SK-N-MC (cell line): ENCODE data around the gene KCNQ1.

Experiments
- DNase-seq: peaks from one replicate; pipeline ENCODE4 v3.0.0-alpha.2; 2011; ENCODE audit warnings: low read depth, low spot score
- H3K27ac ChIP-seq: fragments of 200-600 bp; sonication (generic); 2 replicates; pipeline ENCODE4 v1.5.1; 2016; ENCODE audit warnings: mixed run types
- H3K36me3 ChIP-seq: fragments of 200-600 bp; sonication (generic); 2 replicates; pipeline ENCODE4 v1.6.1; 2017; ENCODE audit warnings: antibody characterized with exemption, low read length, mixed read lengths; ENCODE audit not compliant: insufficient read depth
- H3K4me3 ChIP-seq: fragments of 200-600 bp; sonication (generic); 2 replicates; pipeline ENCODE4 v1.5.1; 2016
- H3K9ac ChIP-seq: fragments of 200-600 bp; sonication (generic); 2 replicates; pipeline ENCODE4 v1.8.0; 2017; ENCODE audit warnings: mixed run types, mixed read lengths; ENCODE audit not compliant: insufficient read length
- H3K9me3 ChIP-seq: fragments of 200-600 bp; sonication (generic); 2 replicates; pipeline ENCODE4 v1.6.1; 2017; ENCODE audit warnings: low read depth, mild to moderate bottlenecking, antibody characterized with exemption, low read length, moderate library complexity, mixed read lengths
- EZH2 ChIP-seq: fragments of 200-600 bp; sonication (generic); IDR thresholded peaks from one replicate; pipeline ENCODE4 v1.6.1; 2017; ENCODE audit warnings: antibody characterized with exemption
- FOXP2 ChIP-seq: optimal IDR thresholded peaks from 2 replicates; pipeline ENCODE3; 2011; ENCODE audit warnings: mild to moderate bottlenecking, moderate library complexity; ENCODE audit not compliant: insufficient read depth; ENCODE audit errors: extremely low read length, control extremely low read depth
- POLR2AphosphoS5 ChIP-seq: IDR thresholded peaks from 2 replicates; pipeline ENCODE4 v1.6.1; 2012; ENCODE audit warnings: mild to moderate bottlenecking, low read depth, low read length, borderline replicate concordance

The KCNQ1 gene

GRCh38 chr11:2831781-2832532, 387.1 kb downstream of the KCNQ1 start:
- H3K27ac ChIP-seq: no peak overlapping the region
- no peak for DNase-seq
- H3K36me3 ChIP-seq: no peaks in the 10 kb centered on the region
- no peak overlapping the region for H3K9ac ChIP-seq
- H3K4me3 ChIP-seq: no peak overlapping the region
- TF ChIP-seq EZH2 (no peak), FOXP2 (no peak), POLR2AphosphoS5 (no peak)
- H3K9me3 ChIP-seq: no peaks in the 10 kb centered on the region

GRCh38 chr11:2832533-2833020, 387.8 kb downstream of the KCNQ1 start:
- Histone ChIP-seq H3K36me3 (no peaks in the 10 kb centered on the region), H3K9me3 (no peaks in the 10 kb centered on the region), H3K27ac (no peak overlapping the region), H3K4me3 (no peak overlapping the region), H3K9ac (no peak overlapping the region)
- no peak for TF ChIP-seq FOXP2
- TF ChIP-seq EZH2: no peak
- no peak for TF ChIP-seq POLR2AphosphoS5
- no peak for DNase-seq

GRCh38 chr11:2833051-2833715, 388.4 kb downstream of the KCNQ1 start:
- DNase-seq: no peak
- Histone ChIP-seq H3K36me3 (no peaks in the 10 kb centered on the region), H3K9me3 (no peaks in the 10 kb centered on the region), H3K9ac (no peak overlapping the region), H3K27ac (no peak overlapping the region), H3K4me3 (no peak overlapping the region)
- no peak for TF ChIP-seq POLR2AphosphoS5
- no peak for TF ChIP-seq EZH2
- TF ChIP-seq FOXP2: no peak

- Histone ChIP-seq H3K9me3 (no peaks in the 10 kb centered on the region), H3K36me3 (no peaks in the 10 kb centered on the region), H3K9ac (no peak overlapping the region), H3K4me3 (no peak overlapping the region), H3K27ac (no peak overlapping the region)
- no peak for DNase-seq
- TF ChIP-seq POLR2AphosphoS5 (no peak), EZH2 (no peak), FOXP2 (no peak)
These were observed 389.1 kb downstream of the KCNQ1 start for GRCh38 chr11:2833716-2834502.

GRCh38 chr11:2834503-2835273, 389.9 kb downstream of the KCNQ1 start:
- Histone ChIP-seq H3K27ac (no peak overlapping the region), H3K9ac (no peak overlapping the region), H3K36me3 (no peaks in the 10 kb centered on the region), H3K9me3 (no peaks in the 10 kb centered on the region), H3K4me3 (no peak overlapping the region)
- no peak for DNase-seq
- TF ChIP-seq FOXP2 (no peak), EZH2 (no peak), POLR2AphosphoS5 (no peak)

GRCh38 chr11:2835296-2835695, 390.5 kb downstream of the KCNQ1 start:
- no peak overlapping the region for H3K4me3 ChIP-seq
- no peak overlapping the region for H3K9ac ChIP-seq
- no peak overlapping the region for H3K27ac ChIP-seq
- TF ChIP-seq POLR2AphosphoS5 (no peak), FOXP2 (no peak), EZH2 (no peak)
- H3K9me3 ChIP-seq: no peaks in the 10 kb centered on the region
- DNase-seq: no peak
- H3K36me3 ChIP-seq: no peaks in the 10 kb centered on the region

GRCh38 chr11:2835751-2836150, 390.9 kb downstream of the KCNQ1 start:
- Histone ChIP-seq H3K4me3 (no peak overlapping the region), H3K9ac (no peak overlapping the region), H3K36me3 (no peaks in the 10 kb centered on the region), H3K27ac (no peak overlapping the region), H3K9me3 (no peaks in the 10 kb centered on the region)
- DNase-seq: no peak
- TF ChIP-seq EZH2 (no peak), FOXP2 (no peak), POLR2AphosphoS5 (no peak)
